Adrenal gland (tissue), 12 donors: ENCODE measurements around the gene LARP1B. TPM values are rescaled to one million over a fixed set of nuclear protein-coding genes. Genes with fewer than 3 reads are reported as not detected.
"Not testable (repeated sequence)": the region's sequence is repeated elsewhere in the genome, so short reads cannot be mapped to it uniquely, and the experiment has no call there.

Experiments
- DNase-seq, 7 donors: peaks; one replicate each; pipeline ENCODE4 v3.0.0-alpha.2; 2019 to 2020
- H3K27ac ChIP-seq, 5 donors: fragments of 200-600 bp; sonication (generic) in 4 of 5; 1 replicate in 3 of 5; 2 replicates in 2 of 5; pipeline versions ENCODE4 v1.5.1 to v1.8.0; 2016 to 2020; ENCODE audit warnings: mild to moderate bottlenecking in 1 of 5
- H3K27me3 ChIP-seq: fragments of 200-600 bp; 2 replicates; pipeline ENCODE4 v1.8.0; 2021
- H3K36me3 ChIP-seq, 2 donors: fragments of 200-600 bp; replicated peaks in 1 of 2; 1 replicate in 1 of 2; 2 replicates in 1 of 2; pipeline versions ENCODE4 v1.5.1 to v1.8.0; 2018 to 2022
- H3K4me1 ChIP-seq, 2 donors: fragments of 200-600 bp; replicated peaks in 1 of 2; 1 replicate in 1 of 2; 2 replicates in 1 of 2; pipeline versions ENCODE4 v1.5.1 to v1.8.0; 2018 to 2021
- H3K4me3 ChIP-seq, 4 donors: fragments of 200-600 bp; sonication (generic) in 3 of 4; one replicate each; pipeline ENCODE4 v1.5.1; 2016 to 2018
- H3K9me3 ChIP-seq, 3 donors: fragments of 200-600 bp; sonication (generic) in 1 of 3; replicated peaks in 1 of 3; 1 replicate in 2 of 3; 2 replicates in 1 of 3; pipeline versions ENCODE4 v1.5.1 to v1.8.0; 2016 to 2021
- POLR2A ChIP-seq, 2 donors: fragments of 450-650 bp; IDR thresholded peaks; one replicate each; pipeline ENCODE4 v1.6.1; 2017; ENCODE audit warnings: antibody characterized with exemption in 2 of 2, mild to moderate bottlenecking in 2 of 2, moderate library complexity in 1 of 2
- whole genome bisulfite sequencing, 4 donors: extraction: QIAGEN DNeasy Blood & Tissue Kit in 2 of 4; methylation state at CpG; one replicate each; pipeline versions ENCODE4 v1.1.5 to v1.1.7; 2013 to 2017; 5-methylcytosine and 5-hydroxymethylcytosine counted together
- intact Hi-C, 2 donors: fragments of 100-400 bp; cut with DNase I; formaldehyde crosslinking; loops; one replicate each; pipeline versions ENCODE4 v1.14.1 to v1.15.0; 2022 to 2023
- polyA plus RNA-seq, 3 donors: library from polyadenylated mRNA; stranded (reverse); fragments of 200-250 nt in 2 of 3; fragments of 350-450 nt in 1 of 3; fragmentation: Illumina TruSeq in 1 of 3; extraction: RNeasy Lipid Tissue Mini Kit (QIAGEN cat#74804) in 1 of 3; gene quantifications; one replicate each; pipeline ENCODE4 v1.2.3, GENCODE V29; 2013 to 2014
- total RNA-seq, 9 donors: library from RNA; depleted of rRNA in 4 of 9; stranded (reverse); fragments of >200 nt in 4 of 9; fragments of 120-200 nt in 1 of 9; fragmentation: NEBNext Ultra II Directional in 1 of 9; extraction: Animal tissue kit (Norgen Biotek cat#: 25700) in 1 of 9; gene quantifications; one replicate each; pipeline versions ENCODE4 v1.1.0 to v1.2.4, GENCODE V29; 2013 to 2023
- TF ChIP-seq, protein P1 (sequence below), 6 experiments: fragments of 450-650 bp in 4 of 6; fragments of 200-600 bp in 2 of 6; sonication (generic) in 1 of 6; IDR thresholded peaks; 1 replicate in 5 of 6; 2 replicates in 1 of 6; pipeline versions ENCODE4 v1.5.1 to v1.8.0; 2016 to 2021; ENCODE audit warnings: antibody characterized with exemption in 6 of 6, mild to moderate bottlenecking in 2 of 6, moderate library complexity in 1 of 6
- donor health status: healthy with polysubstance abuse.
- donor health status: Bipolar disorder and iron deficiency.
- donor health status: DM: yes; HTN: yes; CAD: no.
- donor health status: DM: no; HTN: no; CAD: no.
- donor health status: DM: no; HTN: no; CAD: no.
- donor health status: DM: yes; HTN: yes; CAD: no.

Gene LARP1B
- total and polyA plus RNA-seq, 12 donors, result 5.0 to 27.7 (median 12.3) TPM

- no peaks in the 10 kb centered on the region for H3K27me3 ChIP-seq
- peaks cover 0 to 25% of the 10 kb centered on the region in 2 donors for H3K36me3 ChIP-seq
- H3K9me3 ChIP-seq, result no peaks in the 10 kb centered on the region
- no peak for DNase-seq
- intact Hi-C loops, result no loop called here
- H3K4me1 ChIP-seq, result no peaks in the 10 kb centered on the region
- H3K4me3 ChIP-seq, result no peak overlapping the region
- WGBS, 4 donors, result 84 to 89% (median 87%) methylated on average over 4 of the region's 4 CpGs
- no peak for TF ChIP-seq POLR2A (IDR thresholded peaks at IDR 0.05)
- TF ChIP-seq, protein P1, sequence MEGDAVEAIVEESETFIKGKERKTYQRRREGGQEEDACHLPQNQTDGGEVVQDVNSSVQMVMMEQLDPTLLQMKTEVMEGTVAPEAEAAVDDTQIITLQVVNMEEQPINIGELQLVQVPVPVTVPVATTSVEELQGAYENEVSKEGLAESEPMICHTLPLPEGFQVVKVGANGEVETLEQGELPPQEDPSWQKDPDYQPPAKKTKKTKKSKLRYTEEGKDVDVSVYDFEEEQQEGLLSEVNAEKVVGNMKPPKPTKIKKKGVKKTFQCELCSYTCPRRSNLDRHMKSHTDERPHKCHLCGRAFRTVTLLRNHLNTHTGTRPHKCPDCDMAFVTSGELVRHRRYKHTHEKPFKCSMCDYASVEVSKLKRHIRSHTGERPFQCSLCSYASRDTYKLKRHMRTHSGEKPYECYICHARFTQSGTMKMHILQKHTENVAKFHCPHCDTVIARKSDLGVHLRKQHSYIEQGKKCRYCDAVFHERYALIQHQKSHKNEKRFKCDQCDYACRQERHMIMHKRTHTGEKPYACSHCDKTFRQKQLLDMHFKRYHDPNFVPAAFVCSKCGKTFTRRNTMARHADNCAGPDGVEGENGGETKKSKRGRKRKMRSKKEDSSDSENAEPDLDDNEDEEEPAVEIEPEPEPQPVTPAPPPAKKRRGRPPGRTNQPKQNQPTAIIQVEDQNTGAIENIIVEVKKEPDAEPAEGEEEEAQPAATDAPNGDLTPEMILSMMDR (IDR thresholded peaks at IDR 0.05), result no peak
- H3K27ac ChIP-seq, result no peak overlapping the region
Observed at GRCh38 chr4:128076464-128076863, 15.4 kb downstream of the LARP1B start.

DNA sequence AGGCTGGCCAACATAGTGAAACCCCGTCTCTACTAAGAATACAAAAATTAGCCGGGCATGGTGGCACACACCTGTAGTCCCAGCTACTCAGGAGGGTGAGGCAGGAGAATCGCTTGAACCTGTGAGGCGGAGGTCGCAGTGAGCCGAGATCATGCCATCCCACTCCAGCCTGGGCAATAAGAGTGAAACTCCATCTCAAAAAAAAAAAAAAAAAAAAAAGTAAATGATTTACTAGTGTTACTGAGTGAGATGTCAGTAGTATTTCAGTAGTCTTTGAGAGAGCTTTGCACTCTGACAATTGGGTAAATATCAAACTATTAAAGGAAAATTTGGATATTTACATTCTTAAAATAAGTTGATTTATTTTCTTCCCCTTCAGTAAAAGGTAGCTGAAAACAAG is 34.2 kb downstream of the LARP1B start:
- DNase-seq, H3K4me3 ChIP-seq, H3K9me3 ChIP-seq, intact Hi-C loops, H3K27me3 ChIP-seq, H3K4me1 ChIP-seq, H3K27ac ChIP-seq: not testable (repeated sequence)
- 96 to 100% (median 99%) methylated on average over 5 to 6 of the region's 6 CpGs for WGBS, 4 donors
- peaks cover 0 to 12% of the 10 kb centered on the region in 2 donors for H3K36me3 ChIP-seq

GRCh38 chr4:128107766-128108165 is 46.7 kb downstream of the LARP1B start:
- Histone ChIP-seq H3K4me3 (no peak overlapping the region), H3K27ac (no peak overlapping the region), H3K4me1 (no peaks in the 10 kb centered on the region), H3K27me3 (no peaks in the 10 kb centered on the region), H3K36me3 (no peaks in the 10 kb centered on the region), H3K9me3 (no peaks in the 10 kb centered on the region)
- WGBS, 4 donors, result 86 to 94% (median 93%) methylated on average over 3 of the region's 3 CpGs
- intact Hi-C loops, result no loop called here
- TF ChIP-seq POLR2A (IDR thresholded peaks at IDR 0.05), result no peak
- TF ChIP-seq, protein P1 (IDR thresholded peaks at IDR 0.05), result no peak
- DNase-seq, result no peak

DNA sequence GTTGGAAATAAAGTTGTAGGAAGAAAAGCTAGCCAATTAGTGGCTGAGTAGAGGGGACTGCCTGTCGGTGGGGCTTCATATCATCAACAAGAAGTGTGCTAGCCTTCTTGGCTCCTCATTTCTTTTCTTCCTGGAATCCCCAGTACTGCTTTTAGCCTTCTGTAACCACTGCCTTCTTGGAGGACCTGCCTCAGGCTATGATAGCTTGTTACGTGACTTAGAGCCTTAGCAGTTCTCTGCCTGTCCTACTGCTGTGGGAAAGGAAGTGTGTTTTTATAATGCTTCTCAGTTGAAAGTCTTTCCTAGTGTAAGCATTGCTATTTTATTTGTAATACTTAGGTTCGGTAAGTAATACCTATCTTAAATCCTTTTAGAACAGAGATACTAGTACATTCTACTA is 61.9 kb downstream of the LARP1B start:
- Histone ChIP-seq H3K27ac (no peak overlapping the region), H3K4me3 (no peak overlapping the region), H3K36me3 (no peaks in the 10 kb centered on the region), H3K27me3 (no peaks in the 10 kb centered on the region), H3K4me1 (no peaks in the 10 kb centered on the region), H3K9me3 (no peaks in the 10 kb centered on the region)
- 82 to 95% (median 93%) methylated on average over 3 of the region's 3 CpGs for WGBS, 4 donors
- DNase-seq, result no peak
- intact Hi-C loops, result no loop called here
- TF ChIP-seq, protein P1 (IDR thresholded peaks at IDR 0.05), result no peak
- no peak for TF ChIP-seq POLR2A (IDR thresholded peaks at IDR 0.05)

DNA sequence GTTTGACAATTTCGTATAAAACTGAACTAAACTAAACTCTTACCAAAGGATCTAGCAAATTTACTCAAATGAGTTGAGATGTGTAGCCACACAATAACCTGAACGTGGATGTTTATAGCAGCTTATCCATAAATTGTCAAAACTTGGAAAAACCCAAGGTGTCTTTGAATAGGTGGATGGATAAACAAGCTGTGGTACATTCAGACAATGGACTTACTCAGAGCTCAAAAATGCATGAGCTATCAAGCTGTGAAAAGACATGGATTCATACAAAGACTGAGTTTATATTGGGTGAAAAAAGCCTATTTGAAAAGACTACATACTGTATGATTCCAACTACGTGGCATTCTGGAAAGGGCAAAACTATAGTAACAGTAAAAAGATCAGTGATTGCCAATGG is 69.5 kb downstream of the LARP1B start:
- Histone ChIP-seq H3K9me3 (no peaks in the 10 kb centered on the region), H3K27me3 (no peaks in the 10 kb centered on the region), H3K36me3 (no peaks in the 10 kb centered on the region), H3K27ac (no peak overlapping the region), H3K4me3 (no peak overlapping the region), H3K4me1 (no peaks in the 10 kb centered on the region)
- 92 to 99% (median 97%) methylated on average over 3 of the region's 3 CpGs for WGBS, 4 donors
- no peak for DNase-seq
- TF ChIP-seq, protein P1 (IDR thresholded peaks at IDR 0.05), result no peak
- no peak for TF ChIP-seq POLR2A (IDR thresholded peaks at IDR 0.05)
- intact Hi-C loops, result no loop called here
